IMR-90 (cell line): Measurements from ENCODE around the gene SLC26A8. TPM values are rescaled to one million over a fixed set of nuclear protein-coding genes. Genes with fewer than 3 reads are reported as not detected.

ENCODE experiments used
- ATAC-seq: fragments of 200-7000 bp; cut with Tn5 transposase; 2 replicates; pipeline ENCODE4 v1.9.1; 2020; ENCODE audit warnings: low read depth, mild to moderate bottlenecking, moderate library complexity
- BruUV-seq: library from RNA; stranded (reverse); fragments of 400-500 nt; replicated peaks from 2 replicates; lab custom pipeline; 2021; lab: Mats Ljungman, UMichigan
- CTCF ChIA-PET: fragments of 300-600 bp; formaldehyde crosslinking; extraction: SDS; loops from one replicate; lab custom pipeline; 2021; ENCODE audit warnings: antibody characterized with exemption; lab: Yijun Ruan, JAX
- POLR2A ChIA-PET: fragments of 300-600 bp; sonication (Branson Sonifier 250); formaldehyde crosslinking; loops from one replicate; lab custom pipeline; 2022; ENCODE audit warnings: antibody characterized with exemption; ENCODE audit not compliant: unreplicated experiment; lab: Charles Lee
- DNase-seq: peaks from one replicate; pipeline ENCODE4 v3.0.0; 2013
- H2AFZ ChIP-seq: replicated peaks from 2 replicates; pipeline ENCODE3; 2013; ENCODE audit warnings: low read length, mild to moderate bottlenecking; ENCODE audit not compliant: poor library complexity
- H2AK5ac ChIP-seq: 2 replicates; pipeline ENCODE4 v1.6.1; 2013; ENCODE audit warnings: low read depth, low read length, inconsistent platforms
- H2AK9ac ChIP-seq: replicated peaks from 2 replicates; pipeline ENCODE3; 2013; ENCODE audit warnings: mild to moderate bottlenecking, low read depth, low read length, moderate library complexity; ENCODE audit not compliant: poor library complexity
- H2BK120ac ChIP-seq: 2 replicates; pipeline ENCODE4 v1.6.1; 2013; ENCODE audit warnings: low read depth, low read length, inconsistent platforms
- H2BK15ac ChIP-seq: 3 replicates; pipeline ENCODE4 v1.6.1; 2013; ENCODE audit warnings: low read depth, low read length, inconsistent platforms
- H2BK20ac ChIP-seq: 2 replicates; pipeline ENCODE4 v1.6.1; 2013; ENCODE audit warnings: low read depth, mild to moderate bottlenecking, inconsistent platforms, low read length, moderate library complexity
- H2BK5ac ChIP-seq: 2 replicates; pipeline ENCODE4 v1.6.1; 2013; ENCODE audit warnings: mild to moderate bottlenecking, low read depth, low read length, inconsistent platforms; ENCODE audit not compliant: poor library complexity, severe bottlenecking
- H3K14ac ChIP-seq: replicated peaks from 2 replicates; pipeline ENCODE4 v1.6.1; 2013; ENCODE audit warnings: low read depth, low read length, inconsistent platforms
- H3K18ac ChIP-seq: 2 replicates; pipeline ENCODE4 v1.6.1; 2013; ENCODE audit warnings: low read depth, low read length, control low read depth
- H3K23ac ChIP-seq: 2 replicates; pipeline ENCODE4 v1.6.1; 2013; ENCODE audit warnings: low read depth, low read length, inconsistent platforms
- H3K27ac ChIP-seq: 2 replicates; pipeline ENCODE4 v1.5.1; 2013; ENCODE audit warnings: mild to moderate bottlenecking, control low read depth, low read length; ENCODE audit not compliant: insufficient read depth
- H3K27me3 ChIP-seq: 2 replicates; pipeline ENCODE4 v1.6.1; 2013; ENCODE audit warnings: low read length; ENCODE audit not compliant: control insufficient read depth, insufficient read depth
- H3K36me3 ChIP-seq: 2 replicates; pipeline ENCODE4 v1.6.1; 2013; ENCODE audit warnings: low read length, mixed read lengths; ENCODE audit not compliant: control insufficient read depth, insufficient read depth
- H3K4ac ChIP-seq: 2 replicates; pipeline ENCODE4 v1.6.1; 2013; ENCODE audit warnings: low read depth, low read length, inconsistent platforms
- H3K4me1 ChIP-seq: 2 replicates; pipeline ENCODE4 v1.6.1; 2013; ENCODE audit warnings: low read length, mixed read lengths; ENCODE audit not compliant: control insufficient read depth, insufficient read depth
- H3K4me2 ChIP-seq: 2 replicates; pipeline ENCODE4 v1.6.1; 2013; ENCODE audit warnings: low read depth, mild to moderate bottlenecking, control low read depth, low read length, moderate library complexity
- H3K4me3 ChIP-seq: 2 replicates; pipeline ENCODE4 v1.5.1; 2013; ENCODE audit warnings: low read depth, mild to moderate bottlenecking, control low read depth, low read length, moderate library complexity; ENCODE audit not compliant: insufficient read depth
- H3K56ac ChIP-seq: 2 replicates; pipeline ENCODE4 v1.6.1; 2013; ENCODE audit warnings: low read length, inconsistent platforms; ENCODE audit not compliant: insufficient read depth; ENCODE audit errors: extremely low read depth
- H3K79me1 ChIP-seq, 2 experiments: 2 replicates each; pipeline ENCODE4 v1.6.1; 2013; ENCODE audit warnings: low read length in 2 of 2, inconsistent platforms in 1 of 2, low read depth in 1 of 2
- H3K9ac ChIP-seq: 2 replicates; pipeline ENCODE4 v1.6.1; 2013; ENCODE audit warnings: low read depth, low read length, control low read depth
- H3K9me1 ChIP-seq: 2 replicates; pipeline ENCODE4 v1.6.1; 2013; ENCODE audit warnings: low read length, inconsistent platforms; ENCODE audit not compliant: insufficient read depth
- H3K9me3 ChIP-seq: 2 replicates; pipeline ENCODE4 v1.6.1; 2013; ENCODE audit warnings: low read length; ENCODE audit not compliant: control insufficient read depth, insufficient read depth
- H4K20me1 ChIP-seq: 2 replicates; pipeline ENCODE4 v1.6.1; 2013; ENCODE audit warnings: low read length, inconsistent platforms; ENCODE audit not compliant: insufficient read depth
- H4K5ac ChIP-seq: 2 replicates; pipeline ENCODE4 v1.6.1; 2013; ENCODE audit warnings: mild to moderate bottlenecking, low read depth, low read length, control low read depth
- H4K8ac ChIP-seq, 2 experiments: 2 replicates each; pipeline ENCODE4 v1.6.1; 2013; ENCODE audit warnings: low read depth in 2 of 2, low read length in 2 of 2, control low read depth in 1 of 2, inconsistent platforms in 1 of 2
- H4K91ac ChIP-seq: 2 replicates; pipeline ENCODE4 v1.6.1; 2013; ENCODE audit warnings: low read depth, low read length, inconsistent platforms; ENCODE audit not compliant: insufficient read depth
- RFX5 ChIP-seq: IDR thresholded peaks from 2 replicates; pipeline ENCODE4 v1.8.0; 2012; ENCODE audit warnings: low read depth, mild to moderate bottlenecking, low read length, moderate library complexity
- WGBS, 2 experiments: methylation state at CpG; one replicate each; pipeline versions ENCODE4 v1.1.5 to v1.1.7; 2013; ENCODE audit warnings: missing lambda C conversion rate in 2 of 2; ENCODE audit not compliant: insufficient read length in 1 of 2; ENCODE audit errors: extremely low coverage in 2 of 2; 5-methylcytosine and 5-hydroxymethylcytosine counted together
- dilution Hi-C: fragments of 300-500 bp; cut with HindIII; formaldehyde crosslinking; loops from one replicate; pipeline ENCODE4 v1.14.3; 2018; ENCODE audit warnings: low sequenced_read_pairs; ENCODE audit not compliant: unreplicated experiment
- in situ Hi-C: fragments of 300-500 bp; cut with MboI; formaldehyde crosslinking; loops from 3 replicates; pipeline ENCODE4 v1.14.3; 2019; ENCODE audit warnings: low sequenced_read_pairs, inconsistent platforms, mixed read lengths
- intact Hi-C: fragments of 100-400 bp; cut with micrococcal nuclease; formaldehyde crosslinking; loops from 2 replicates; pipeline ENCODE4 v1.10.0; 2022
- polyA plus RNA-seq, 3 experiments: library from polyadenylated mRNA; depleted of rRNA; stranded (reverse); fragments of >200 nt; gene quantifications; 2 replicates each; pipeline ENCODE4 v1.2.3, GENCODE V29; 2012; ENCODE audit warnings: low replicate concordance in 1 of 3
- total RNA-seq: library from RNA; depleted of rRNA; stranded (reverse); fragments of >200 nt; gene quantifications from 2 replicates; pipeline ENCODE4 v1.2.3, GENCODE V29; 2012

Gene SLC26A8
- total and polyA plus RNA-seq, 2 of the 4 experiments (the other 2 are of a cell fraction), result 0.07 TPM; not detected in 1

DNA sequence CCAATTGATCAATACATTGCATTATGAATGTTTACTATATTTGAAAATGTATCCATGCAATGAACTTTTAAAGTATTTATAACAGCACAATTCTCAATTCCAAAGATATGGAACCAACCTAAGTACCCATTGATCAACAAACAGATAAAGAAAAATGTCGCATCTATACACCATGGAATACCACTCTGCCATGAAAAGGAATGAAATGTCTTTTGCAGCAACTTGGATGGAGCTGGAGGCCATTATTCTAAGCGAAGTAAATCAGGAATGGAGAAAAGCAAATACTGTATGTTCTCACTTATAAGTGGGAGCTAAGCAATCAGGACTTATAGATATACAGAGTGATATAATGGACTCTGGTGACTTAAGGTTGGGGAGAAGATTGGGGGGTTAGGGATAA is 126.4 kb downstream of the SLC26A8 start:
- Histone ChIP-seq H4K5ac (no peak overlapping the region), H3K14ac (no peak overlapping the region), H3K9me3 (no peaks in the 10 kb centered on the region), H4K20me1 (peaks cover 18% of the 10 kb centered on the region; the same call in 1 of the 2 replicates), H3K23ac (no peak overlapping the region), H3K9ac (no peak overlapping the region), H3K56ac (no peak overlapping the region), H2AK5ac (no peak overlapping the region), H3K4ac (no peak overlapping the region), H3K36me3 (no peaks in the 10 kb centered on the region; the same call in 1 of the 2 replicates), H4K91ac (no peak overlapping the region), H4K8ac (no peak overlapping the region), H3K27me3 (no peaks in the 10 kb centered on the region), H3K79me1 (peaks cover 39 to 66% of the 10 kb centered on the region in 2 experiments), H2AK9ac (no peak overlapping the region), H2BK15ac (no peak overlapping the region), H3K4me2 (no peak overlapping the region), H3K27ac (no peak overlapping the region), H2AFZ (no peak overlapping the region), H3K9me1 (peaks cover 3% of the 10 kb centered on the region; the same call in 1 of the 2 replicates), H2BK120ac (no peak overlapping the region), H2BK20ac (no peak overlapping the region), H2BK5ac (no peak overlapping the region), H3K18ac (no peak overlapping the region), H3K4me3 (no peak overlapping the region), H3K4me1 (no peaks in the 10 kb centered on the region)
- intact Hi-C loops (no loop called here), dilution Hi-C loops (no loop called here), in situ Hi-C loops (no loop called here)
- POLR2A ChIA-PET, result no interaction called here
- DNase-seq (no peak), ATAC-seq (no peak)
- no peak for TF ChIP-seq RFX5
- 100% methylated on average over 1 of the region's 2 CpGs; no CpG with 5 or more reads in 1 of the 2 experiments for WGBS, 2 experiments
- CTCF ChIA-PET, result interaction anchor here (0.6 kb wide), 1 partner anchor 10 kb away, joined by 3 read pairs; no protein-coding TSS in a partner anchor
- BruUV-seq, result no TSS peak
